Measurements from ENCODE around the gene SAMD11.

Gene SAMD11

DNA sequence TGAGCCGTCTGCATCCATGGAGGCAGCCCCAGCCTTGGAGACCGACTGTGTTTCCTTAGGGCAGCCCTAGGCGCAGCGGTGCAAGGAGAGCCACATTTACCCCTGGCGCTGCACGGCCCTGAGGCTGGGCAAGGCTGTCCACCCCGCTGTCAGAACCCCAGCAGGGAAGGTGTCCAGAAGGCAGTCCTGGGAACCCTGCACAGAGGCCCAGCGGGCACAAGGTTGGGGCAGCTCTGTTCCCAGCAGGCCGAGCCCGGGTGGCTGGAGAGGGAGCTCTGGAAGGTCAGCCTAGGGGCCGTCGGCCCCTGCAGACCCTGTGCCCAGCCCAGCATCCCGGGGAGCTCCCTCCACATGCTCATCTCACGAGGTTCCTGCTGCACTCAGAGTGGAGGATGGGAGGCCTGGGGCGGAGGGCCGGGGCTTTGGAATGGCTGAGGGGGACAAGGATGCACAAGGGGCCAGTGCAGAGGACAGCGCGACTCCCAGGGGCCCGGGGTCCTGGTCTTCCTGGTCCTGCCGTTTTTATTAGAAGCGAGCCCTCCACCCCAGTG, 19.9 kb upstream of the SAMD11 start:
- Histone ChIP-seq H3K27ac (replicated peaks) (no peak overlapping the region), H3K4me3 (replicated peaks; ENCODE audit: insufficient read depth, low read length) (no peak overlapping the region; the same call in 1 of the 2 replicates), H3K27me3 (ENCODE audit: insufficient read depth, poor library complexity, severe bottlenecking) (no peaks in the 10 kb centered on the region)
- TF ChIP-seq, protein P1, sequence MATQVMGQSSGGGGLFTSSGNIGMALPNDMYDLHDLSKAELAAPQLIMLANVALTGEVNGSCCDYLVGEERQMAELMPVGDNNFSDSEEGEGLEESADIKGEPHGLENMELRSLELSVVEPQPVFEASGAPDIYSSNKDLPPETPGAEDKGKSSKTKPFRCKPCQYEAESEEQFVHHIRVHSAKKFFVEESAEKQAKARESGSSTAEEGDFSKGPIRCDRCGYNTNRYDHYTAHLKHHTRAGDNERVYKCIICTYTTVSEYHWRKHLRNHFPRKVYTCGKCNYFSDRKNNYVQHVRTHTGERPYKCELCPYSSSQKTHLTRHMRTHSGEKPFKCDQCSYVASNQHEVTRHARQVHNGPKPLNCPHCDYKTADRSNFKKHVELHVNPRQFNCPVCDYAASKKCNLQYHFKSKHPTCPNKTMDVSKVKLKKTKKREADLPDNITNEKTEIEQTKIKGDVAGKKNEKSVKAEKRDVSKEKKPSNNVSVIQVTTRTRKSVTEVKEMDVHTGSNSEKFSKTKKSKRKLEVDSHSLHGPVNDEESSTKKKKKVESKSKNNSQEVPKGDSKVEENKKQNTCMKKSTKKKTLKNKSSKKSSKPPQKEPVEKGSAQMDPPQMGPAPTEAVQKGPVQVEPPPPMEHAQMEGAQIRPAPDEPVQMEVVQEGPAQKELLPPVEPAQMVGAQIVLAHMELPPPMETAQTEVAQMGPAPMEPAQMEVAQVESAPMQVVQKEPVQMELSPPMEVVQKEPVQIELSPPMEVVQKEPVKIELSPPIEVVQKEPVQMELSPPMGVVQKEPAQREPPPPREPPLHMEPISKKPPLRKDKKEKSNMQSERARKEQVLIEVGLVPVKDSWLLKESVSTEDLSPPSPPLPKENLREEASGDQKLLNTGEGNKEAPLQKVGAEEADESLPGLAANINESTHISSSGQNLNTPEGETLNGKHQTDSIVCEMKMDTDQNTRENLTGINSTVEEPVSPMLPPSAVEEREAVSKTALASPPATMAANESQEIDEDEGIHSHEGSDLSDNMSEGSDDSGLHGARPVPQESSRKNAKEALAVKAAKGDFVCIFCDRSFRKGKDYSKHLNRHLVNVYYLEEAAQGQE (IDR thresholded peaks at IDR 0.05; ENCODE audit: insufficient replicate concordance, low read depth), result no peak
- TF ChIP-seq SPI1 (IDR thresholded peaks at IDR 0.05; ENCODE audit: borderline replicate concordance, low read depth), result no peak
- TF ChIP-seq, protein P2, sequence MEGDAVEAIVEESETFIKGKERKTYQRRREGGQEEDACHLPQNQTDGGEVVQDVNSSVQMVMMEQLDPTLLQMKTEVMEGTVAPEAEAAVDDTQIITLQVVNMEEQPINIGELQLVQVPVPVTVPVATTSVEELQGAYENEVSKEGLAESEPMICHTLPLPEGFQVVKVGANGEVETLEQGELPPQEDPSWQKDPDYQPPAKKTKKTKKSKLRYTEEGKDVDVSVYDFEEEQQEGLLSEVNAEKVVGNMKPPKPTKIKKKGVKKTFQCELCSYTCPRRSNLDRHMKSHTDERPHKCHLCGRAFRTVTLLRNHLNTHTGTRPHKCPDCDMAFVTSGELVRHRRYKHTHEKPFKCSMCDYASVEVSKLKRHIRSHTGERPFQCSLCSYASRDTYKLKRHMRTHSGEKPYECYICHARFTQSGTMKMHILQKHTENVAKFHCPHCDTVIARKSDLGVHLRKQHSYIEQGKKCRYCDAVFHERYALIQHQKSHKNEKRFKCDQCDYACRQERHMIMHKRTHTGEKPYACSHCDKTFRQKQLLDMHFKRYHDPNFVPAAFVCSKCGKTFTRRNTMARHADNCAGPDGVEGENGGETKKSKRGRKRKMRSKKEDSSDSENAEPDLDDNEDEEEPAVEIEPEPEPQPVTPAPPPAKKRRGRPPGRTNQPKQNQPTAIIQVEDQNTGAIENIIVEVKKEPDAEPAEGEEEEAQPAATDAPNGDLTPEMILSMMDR (IDR thresholded peaks at IDR 0.05; ENCODE audit: insufficient read depth, low read length), result no peak
- no peak for TF ChIP-seq GABPA (IDR thresholded peaks at IDR 0.05; ENCODE audit: low read depth)
- TF ChIP-seq POLR2AphosphoS5 (IDR thresholded peaks at IDR 0.05; ENCODE audit: low read depth), result no peak
- no peak for DNase-seq (ENCODE audit: low read depth in 1 of 2, low spot score in 1 of 2)

DNA sequence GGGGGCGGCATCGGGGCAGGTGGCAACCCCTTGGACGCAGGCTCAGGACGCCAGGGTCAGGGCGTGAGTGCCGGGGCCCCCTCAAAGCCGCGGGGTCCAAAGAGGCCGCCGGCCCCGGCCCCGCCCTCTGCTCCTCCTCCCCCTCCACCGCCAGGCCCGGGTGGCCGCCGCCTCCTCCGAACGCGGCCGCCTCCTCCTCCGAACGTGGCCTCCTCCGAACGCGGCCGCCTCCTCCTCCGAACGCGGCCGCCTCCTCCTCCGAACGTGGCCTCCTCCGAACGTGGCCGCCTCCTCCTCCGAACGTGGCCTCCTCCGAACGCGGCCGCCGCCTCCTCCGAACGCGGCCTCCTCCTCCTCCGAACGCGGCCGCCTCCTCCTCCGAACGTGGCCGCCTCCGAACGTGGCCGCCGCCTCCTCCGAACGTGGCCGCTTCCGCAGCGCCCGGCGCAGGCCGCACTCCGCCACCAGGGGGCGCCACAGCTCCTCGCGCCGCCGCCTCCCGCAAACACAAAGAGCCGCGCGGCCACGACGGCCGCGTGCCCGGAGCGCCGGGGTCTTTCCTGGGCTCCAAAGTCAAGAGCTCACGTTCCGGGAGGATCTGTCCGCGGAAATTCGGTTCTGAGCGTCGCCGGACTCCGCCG, 19.3 kb upstream of the SAMD11 start:
- TF ChIP-seq GABPA (IDR thresholded peaks at IDR 0.05; ENCODE audit: low read depth) (no peak), SPI1 (IDR thresholded peaks at IDR 0.05; ENCODE audit: borderline replicate concordance, low read depth) (peak; percentile 25; the same call in 1 of the 2 replicates), POLR2AphosphoS5 (IDR thresholded peaks at IDR 0.05; ENCODE audit: low read depth) (no peak; the same call in 1 of the 2 replicates)
- TF ChIP-seq, protein P1 (IDR thresholded peaks at IDR 0.05; ENCODE audit: insufficient replicate concordance, low read depth), result no peak
- TF ChIP-seq, protein P2 (IDR thresholded peaks at IDR 0.05; ENCODE audit: insufficient read depth, low read length), result peak; percentile 28
- Histone ChIP-seq H3K27ac (replicated peaks) (peak overlapping the region; percentile 57), H3K4me3 (replicated peaks; ENCODE audit: insufficient read depth, low read length) (peak overlapping the region; percentile 36), H3K27me3 (ENCODE audit: insufficient read depth, poor library complexity, severe bottlenecking) (no peaks in the 10 kb centered on the region)
- DNase-seq (ENCODE audit: low read depth in 1 of 2, low spot score in 1 of 2), result peak; percentile 76 to 78

DNA sequence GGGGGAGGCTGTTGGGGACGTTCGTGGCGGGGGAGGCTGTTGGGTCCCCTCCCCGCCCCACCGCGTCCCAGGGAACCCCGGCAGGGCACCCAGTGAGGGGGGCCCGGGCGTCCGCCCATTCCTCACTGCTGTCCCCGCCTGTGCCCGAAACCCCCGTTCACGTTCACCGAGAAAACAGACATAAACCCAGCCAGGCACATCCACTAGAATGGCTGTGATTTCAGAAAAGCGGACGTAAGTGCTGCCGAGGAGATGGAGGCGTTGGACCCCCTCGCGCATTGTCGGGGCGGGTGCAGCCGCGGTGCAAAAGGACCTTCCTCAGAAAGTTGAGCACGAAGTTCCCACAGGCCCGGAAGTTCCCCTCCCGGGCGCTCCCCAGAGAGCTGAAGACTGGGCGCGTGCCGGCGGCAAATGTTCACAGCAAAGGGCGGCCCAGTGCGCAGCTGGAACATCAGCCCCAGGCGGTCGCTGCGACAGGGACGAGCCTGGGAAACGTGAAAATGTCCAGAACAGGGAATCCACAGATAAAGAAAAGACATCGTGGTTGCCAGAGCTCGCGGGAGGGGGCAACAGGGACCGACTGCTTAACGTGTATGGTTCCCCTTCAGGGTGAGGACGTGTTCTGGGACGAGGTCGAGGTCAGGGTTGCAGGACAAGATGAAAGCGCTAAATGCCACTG, 18.5 kb upstream of the SAMD11 start:
- Histone ChIP-seq H3K4me3 (replicated peaks; ENCODE audit: insufficient read depth, low read length) (peak overlapping the region; percentile 7; the same call in 1 of the 2 replicates), H3K27ac (replicated peaks) (peak overlapping the region; percentile 57), H3K27me3 (ENCODE audit: insufficient read depth, poor library complexity, severe bottlenecking) (no peaks in the 10 kb centered on the region)
- peak in 1 of 2 experiments; percentile 80 for DNase-seq (ENCODE audit: low read depth in 1 of 2, low spot score in 1 of 2)
- TF ChIP-seq SPI1 (IDR thresholded peaks at IDR 0.05; ENCODE audit: borderline replicate concordance, low read depth) (peak; percentile 20; the same call in 1 of the 2 replicates), POLR2AphosphoS5 (IDR thresholded peaks at IDR 0.05; ENCODE audit: low read depth) (no peak), GABPA (IDR thresholded peaks at IDR 0.05; ENCODE audit: low read depth) (peak; percentile 54; the same call in 1 of the 2 replicates)
- TF ChIP-seq, protein P1 (IDR thresholded peaks at IDR 0.05; ENCODE audit: insufficient replicate concordance, low read depth), result no peak
- TF ChIP-seq, protein P2 (IDR thresholded peaks at IDR 0.05; ENCODE audit: insufficient read depth, low read length), result no peak
